NCI-H2196 treated with DMSO at 0.1 percent for 48 hours (cell line): Measurements from ENCODE around the gene TECPR1.

Experiments used
- DNase-seq: peaks from one replicate; lab custom pipeline; 2025; ENCODE audit not compliant: unreplicated experiment; lab: John Stamatoyannopoulos, UW

Gene TECPR1

GRCh38 chr7:98211676-98212531 lies 40.1 kb downstream of the TECPR1 start:
- DNase-seq = no peak

- peak; percentile 39 for DNase-seq
These were observed 40.8 kb downstream of the TECPR1 start, which contains the start of gene BHLHA15 for GRCh38 chr7:98211221-98211675. Gene BHLHA15 (plus strand): TSS chr7:98211439. CDS start chr7:98212310, 871 bp downstream.

- DNase-seq = peak; percentile 14
These were observed 41.4 kb downstream of the TECPR1 start for GRCh38 chr7:98210513-98211220.

GRCh38 chr7:98209166-98209920 lies 42.7 kb downstream of the TECPR1 start:
- DNase-seq = no peak

GRCh38 chr7:98206451-98207330 lies 45.3 kb downstream of the TECPR1 start:
- DNase-seq = no peak

- no peak for DNase-seq
These were observed 46.7 kb downstream of the TECPR1 start for GRCh38 chr7:98205162-98205845.

GRCh38 chr7:98204670-98205069 lies 47.4 kb downstream of the TECPR1 start:
- no peak for DNase-seq

- no peak for DNase-seq
These were observed 47.9 kb downstream of the TECPR1 start for GRCh38 chr7:98203964-98204605.

- no peak for DNase-seq
These were observed 48.6 kb downstream of the TECPR1 start for GRCh38 chr7:98203261-98203963.

GRCh38 chr7:98202367-98203195 lies 49.5 kb downstream of the TECPR1 start:
- no peak for DNase-seq

GRCh38 chr7:98200364-98200763 lies 51.7 kb downstream of the TECPR1 start:
- no peak for DNase-seq

- no peak for DNase-seq
These were observed 52.9 kb downstream of the TECPR1 start for GRCh38 chr7:98199131-98199530.

- DNase-seq = no peak
These were observed 55.1 kb downstream of the TECPR1 start for GRCh38 chr7:98196706-98197605.

GRCh38 chr7:98194672-98195457 lies 57.2 kb downstream of the TECPR1 start:
- DNase-seq = no peak

- DNase-seq = no peak
These were observed 57.8 kb downstream of the TECPR1 start for GRCh38 chr7:98194186-98194585.
